Loucy (cell line): ENCODE measurements around the gene ACHE.
A peak's percentile ranks its signal among the peaks of the same experiment; 100 is the strongest.

Experiments used
- H2AFZ ChIP-seq: fragments of 200-600 bp; sonication (generic); 2 replicates; pipeline ENCODE4 v1.6.0; 2016; ENCODE audit warnings: antibody characterized with exemption, mild to moderate bottlenecking, low read length, moderate library complexity
- H3F3A ChIP-seq: fragments of 200-600 bp; 2 replicates; pipeline ENCODE4 v1.6.0; 2016; ENCODE audit warnings: antibody characterized with exemption, low read depth, mild to moderate bottlenecking
- H3K27me3 ChIP-seq: fragments of 200-600 bp; sonication (generic); 2 replicates; pipeline ENCODE4 v1.6.1; 2014; ENCODE audit warnings: low read length, mild to moderate bottlenecking; ENCODE audit not compliant: insufficient read depth, poor library complexity, severe bottlenecking
- H3K36me3 ChIP-seq: fragments of 200-600 bp; sonication (generic); 2 replicates; pipeline ENCODE4 v1.6.1; 2016; ENCODE audit warnings: low read length; ENCODE audit not compliant: insufficient read depth
- H3K4me1 ChIP-seq: fragments of 200-600 bp; sonication (generic); 2 replicates; pipeline ENCODE4 v1.5.1; 2014; ENCODE audit warnings: low read length, mild to moderate bottlenecking; ENCODE audit not compliant: insufficient read depth, poor library complexity, severe bottlenecking
- H3K4me2 ChIP-seq: fragments of 200-600 bp; sonication (generic); 2 replicates; pipeline ENCODE4 v1.6.0; 2014; ENCODE audit warnings: antibody characterized with exemption, low read length, low read depth, mild to moderate bottlenecking; ENCODE audit not compliant: poor library complexity, severe bottlenecking
- H3K4me3 ChIP-seq: fragments of 200-600 bp; sonication (generic); 2 replicates; pipeline ENCODE4 v1.5.1; 2014; ENCODE audit warnings: low read length, mild to moderate bottlenecking, mixed read lengths; ENCODE audit not compliant: poor library complexity, severe bottlenecking
- H3K79me2 ChIP-seq: fragments of 200-600 bp; sonication (generic); 2 replicates; pipeline ENCODE4 v1.6.1; 2014; ENCODE audit warnings: low read length; ENCODE audit not compliant: insufficient read depth
- H3K9ac ChIP-seq: fragments of 200-600 bp; sonication (generic); 2 replicates; pipeline ENCODE4 v1.6.0; 2014; ENCODE audit warnings: mild to moderate bottlenecking, low read depth, low read length, moderate library complexity; ENCODE audit not compliant: poor library complexity, severe bottlenecking
- H3K9me2 ChIP-seq: fragments of 200-600 bp; sonication (generic); replicated peaks from 2 replicates; pipeline ENCODE4 v1.6.1; 2016; ENCODE audit warnings: low read depth, low read length, mixed read lengths
- H3K9me3 ChIP-seq: fragments of 200-600 bp; sonication (generic); 2 replicates; pipeline ENCODE4 v1.6.1; 2014; ENCODE audit warnings: mild to moderate bottlenecking, antibody characterized with exemption, low read length, low read depth; ENCODE audit not compliant: insufficient read depth
- H4K20me1 ChIP-seq: fragments of 200-600 bp; sonication (generic); 2 replicates; pipeline ENCODE4 v1.6.0; 2014; ENCODE audit warnings: antibody characterized with exemption, low read length, mild to moderate bottlenecking; ENCODE audit not compliant: insufficient read depth, poor library complexity, severe bottlenecking
- EZH2phosphoT487 ChIP-seq: fragments of 200-600 bp; IDR thresholded peaks from 2 replicates; pipeline ENCODE4 v1.6.1; 2018; ENCODE audit warnings: antibody characterized with exemption, mild to moderate bottlenecking, moderate library complexity, borderline replicate concordance
- TF ChIP-seq, protein P1 (sequence below): fragments of 200-600 bp; sonication (generic); conservative IDR thresholded peaks from 2 replicates; pipeline ENCODE4 v1.5.1; 2014; ENCODE audit warnings: mild to moderate bottlenecking, antibody characterized with exemption, low read length

ACHE gene

DNA sequence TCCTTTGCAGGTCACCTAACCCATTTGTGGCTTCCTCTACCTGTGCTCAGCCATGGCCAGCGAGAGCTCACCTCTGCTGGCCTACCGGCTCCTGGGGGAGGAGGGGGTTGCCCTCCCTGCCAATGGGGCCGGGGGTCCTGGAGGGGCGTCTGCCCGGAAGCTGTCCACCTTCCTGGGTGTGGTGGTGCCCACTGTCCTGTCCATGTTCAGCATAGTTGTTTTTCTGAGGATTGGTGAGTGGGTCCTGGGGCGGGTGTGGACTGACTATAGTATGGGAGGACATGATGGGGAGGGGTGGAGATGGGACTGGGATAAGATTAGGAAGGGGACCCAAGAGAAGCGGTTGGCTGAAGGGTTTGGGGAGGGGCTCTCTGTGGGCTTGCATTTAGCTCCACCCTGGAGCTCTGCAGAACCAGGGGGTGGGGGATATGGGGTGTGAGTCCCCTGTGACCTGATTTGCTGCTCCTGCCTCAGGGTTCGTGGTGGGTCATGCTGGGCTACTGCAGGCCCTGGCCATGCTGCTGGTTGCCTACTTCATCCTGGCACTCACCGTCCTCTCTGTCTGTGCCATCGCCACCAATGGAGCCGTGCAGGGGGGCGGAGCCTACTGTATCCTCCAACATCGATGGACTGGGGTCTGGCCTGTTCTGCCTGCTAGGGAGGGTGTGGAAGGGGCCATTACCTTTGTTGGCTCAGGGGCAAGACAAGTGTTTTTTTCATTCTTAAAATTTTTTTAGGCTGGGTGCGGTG lies 41.4 kb downstream of the ACHE start:
- no peaks in the 10 kb centered on the region for H3K36me3 ChIP-seq
- H2AFZ ChIP-seq = no peak overlapping the region
- H3K4me1 ChIP-seq = peaks cover 13% of the 10 kb centered on the region
- no peak overlapping the region for H3K4me3 ChIP-seq
- no peaks in the 10 kb centered on the region for H3K27me3 ChIP-seq
- H4K20me1 ChIP-seq = no peaks in the 10 kb centered on the region
- H3F3A ChIP-seq = no peaks in the 10 kb centered on the region
- no peaks in the 10 kb centered on the region for H3K9me2 ChIP-seq
- peaks cover 11% of the 10 kb centered on the region; the same call in 1 of the 2 replicates for H3K79me2 ChIP-seq
- no peak overlapping the region for H3K9ac ChIP-seq
- no peaks in the 10 kb centered on the region for H3K9me3 ChIP-seq
- peak overlapping the region; percentile 95 for H3K4me2 ChIP-seq
- no peak for TF ChIP-seq EZH2phosphoT487
- TF ChIP-seq, protein P1, sequence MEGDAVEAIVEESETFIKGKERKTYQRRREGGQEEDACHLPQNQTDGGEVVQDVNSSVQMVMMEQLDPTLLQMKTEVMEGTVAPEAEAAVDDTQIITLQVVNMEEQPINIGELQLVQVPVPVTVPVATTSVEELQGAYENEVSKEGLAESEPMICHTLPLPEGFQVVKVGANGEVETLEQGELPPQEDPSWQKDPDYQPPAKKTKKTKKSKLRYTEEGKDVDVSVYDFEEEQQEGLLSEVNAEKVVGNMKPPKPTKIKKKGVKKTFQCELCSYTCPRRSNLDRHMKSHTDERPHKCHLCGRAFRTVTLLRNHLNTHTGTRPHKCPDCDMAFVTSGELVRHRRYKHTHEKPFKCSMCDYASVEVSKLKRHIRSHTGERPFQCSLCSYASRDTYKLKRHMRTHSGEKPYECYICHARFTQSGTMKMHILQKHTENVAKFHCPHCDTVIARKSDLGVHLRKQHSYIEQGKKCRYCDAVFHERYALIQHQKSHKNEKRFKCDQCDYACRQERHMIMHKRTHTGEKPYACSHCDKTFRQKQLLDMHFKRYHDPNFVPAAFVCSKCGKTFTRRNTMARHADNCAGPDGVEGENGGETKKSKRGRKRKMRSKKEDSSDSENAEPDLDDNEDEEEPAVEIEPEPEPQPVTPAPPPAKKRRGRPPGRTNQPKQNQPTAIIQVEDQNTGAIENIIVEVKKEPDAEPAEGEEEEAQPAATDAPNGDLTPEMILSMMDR = no peak

- Histone ChIP-seq H3K4me1 (peaks cover 13% of the 10 kb centered on the region), H3K9ac (peak within 1 kb of the TSS; percentile 81), H3K4me3 (peak within 1 kb of the TSS; percentile 96), H3K4me2 (peak within 1 kb of the TSS; percentile 95), H3K79me2 (peaks cover 11% of the 10 kb centered on the region; the same call in 1 of the 2 replicates), H3K9me3 (no peaks in the 10 kb centered on the region), H4K20me1 (no peaks in the 10 kb centered on the region), H3K36me3 (no peaks in the 10 kb centered on the region), H2AFZ (peak within 1 kb of the TSS; percentile 98), H3K9me2 (no peaks in the 10 kb centered on the region), H3F3A (no peaks in the 10 kb centered on the region), H3K27me3 (no peaks in the 10 kb centered on the region)
- TF ChIP-seq EZH2phosphoT487 = no peak
- TF ChIP-seq, protein P1 = peak; percentile 94
These were observed 43.4 kb downstream of the ACHE start, which contains the start of gene SLC12A9 for GRCh38 chr7:100852048-100852872. Gene SLC12A9, plus strand, starts transcription at chr7:100852713. Its CDS starts 1,485 bp downstream, at chr7:100854198.

- H3K79me2 ChIP-seq = no peaks in the 10 kb centered on the region
- no peaks in the 10 kb centered on the region for H3K27me3 ChIP-seq
- no peak overlapping the region for H2AFZ ChIP-seq
- no peaks in the 10 kb centered on the region for H3K9me3 ChIP-seq
- TF ChIP-seq, protein P1 = no peak
- TF ChIP-seq EZH2phosphoT487 = no peak
- H4K20me1 ChIP-seq = no peaks in the 10 kb centered on the region
- no peaks in the 10 kb centered on the region for H3F3A ChIP-seq
- no peaks in the 10 kb centered on the region for H3K36me3 ChIP-seq
- H3K4me1 ChIP-seq = peaks cover 3% of the 10 kb centered on the region
- no peak overlapping the region for H3K9ac ChIP-seq
- no peak overlapping the region for H3K4me2 ChIP-seq
- H3K4me3 ChIP-seq = no peak overlapping the region
- H3K9me2 ChIP-seq = no peaks in the 10 kb centered on the region
These were observed 48.3 kb downstream of the ACHE start for GRCh38 chr7:100847360-100847759.
